Islet of Langerhans (tissue), 1 donor: ENCODE data around the gene CST3.
"Not testable (repeated sequence)": the region's sequence is repeated elsewhere in the genome, so short reads cannot be mapped to it uniquely, and the experiment has no call there.

Experiments
- FAIRE-seq: peaks from one replicate; lab custom pipeline; 2011; peaks lifted over from hg19 to GRCh38; lab: Jason Lieb, UNC

Gene CST3

DNA sequence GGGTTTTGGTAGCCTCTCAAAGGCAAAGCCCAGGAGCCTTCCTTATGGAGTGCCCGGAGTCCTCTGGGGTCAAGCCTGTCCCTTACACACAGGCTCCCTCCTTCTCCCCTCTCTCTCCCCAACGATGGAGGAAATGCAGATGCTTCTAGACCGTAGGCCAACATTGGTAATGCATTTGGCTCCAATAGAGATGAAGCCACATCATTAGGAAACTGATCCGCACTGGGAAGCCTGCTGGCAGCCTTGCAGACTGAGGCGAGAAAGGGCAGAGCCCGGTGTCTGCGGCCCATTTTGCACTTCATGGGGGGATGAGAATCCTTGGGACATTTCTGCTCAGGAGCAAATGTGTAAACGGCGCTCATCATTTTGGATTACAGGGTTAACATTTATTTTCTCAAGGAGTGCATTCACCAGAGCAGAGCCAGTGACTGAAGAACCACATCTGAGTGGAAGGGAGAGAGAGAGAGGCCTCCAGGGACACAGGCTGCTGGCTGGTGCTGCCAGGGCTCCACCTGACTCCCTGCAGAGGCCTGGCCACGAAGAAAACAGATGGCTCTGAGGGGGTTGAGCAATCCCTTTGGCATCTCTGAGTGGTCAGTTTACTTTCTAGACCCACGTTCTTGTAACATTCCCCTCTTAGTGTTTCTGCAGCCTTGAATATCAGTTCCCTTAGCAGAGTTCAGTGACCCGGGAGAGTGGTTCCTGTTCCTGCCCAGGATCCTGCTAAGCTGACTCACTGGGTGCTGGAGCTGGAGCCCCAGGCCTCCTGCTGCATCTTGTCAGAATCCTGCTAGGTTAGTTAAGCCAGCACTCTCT lies 4.4 kb upstream of the CST3 start:
- FAIRE-seq, result no peak

DNA sequence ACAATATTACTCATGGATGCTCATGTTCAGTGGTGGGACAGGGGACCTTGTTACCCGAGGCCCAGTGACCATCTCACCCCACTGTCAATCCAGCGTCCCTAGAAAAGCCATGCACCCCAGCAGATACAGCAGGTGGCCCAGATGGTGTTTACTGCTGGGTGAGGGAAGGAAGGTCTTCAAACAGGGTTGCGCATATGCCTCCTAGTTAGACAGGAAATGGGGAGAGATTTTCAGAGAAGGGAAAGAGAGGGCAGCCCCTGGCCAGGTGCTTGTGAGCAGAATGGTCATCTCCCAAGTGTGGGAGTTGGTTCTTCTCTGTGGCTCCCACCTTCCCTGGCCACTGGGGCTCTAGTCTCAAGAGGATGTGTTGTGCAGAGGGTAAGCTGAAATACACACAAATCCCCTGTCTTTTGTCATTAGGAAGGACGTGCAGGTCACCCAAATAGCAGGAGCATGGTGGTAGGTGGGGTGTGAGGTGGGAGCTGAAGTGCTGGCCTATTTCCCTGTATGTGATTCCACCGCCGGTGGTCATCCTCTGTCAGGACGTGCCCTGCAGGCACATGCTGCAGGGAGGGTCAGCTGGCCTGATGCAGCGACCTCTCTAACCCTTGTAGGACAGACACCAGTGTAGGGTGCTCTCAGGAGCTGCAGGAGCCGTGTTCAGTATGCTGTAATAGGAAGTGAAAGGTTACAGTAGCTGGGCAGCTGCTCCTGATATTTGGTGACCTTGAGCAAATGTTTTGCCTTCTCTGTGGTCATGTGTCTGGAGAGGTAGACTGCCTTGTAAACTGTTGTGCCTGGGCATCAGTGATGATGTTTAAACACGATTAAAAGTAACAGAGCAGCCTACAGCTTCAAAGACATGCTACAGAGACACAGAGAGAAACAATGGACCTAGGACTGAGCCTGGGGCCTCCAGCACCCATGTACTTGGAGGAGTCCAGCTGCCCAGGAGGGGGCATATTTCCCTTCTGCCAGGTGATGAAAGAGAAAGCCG lies 3.2 kb upstream of the CST3 start:
- FAIRE-seq, result no peak

DNA sequence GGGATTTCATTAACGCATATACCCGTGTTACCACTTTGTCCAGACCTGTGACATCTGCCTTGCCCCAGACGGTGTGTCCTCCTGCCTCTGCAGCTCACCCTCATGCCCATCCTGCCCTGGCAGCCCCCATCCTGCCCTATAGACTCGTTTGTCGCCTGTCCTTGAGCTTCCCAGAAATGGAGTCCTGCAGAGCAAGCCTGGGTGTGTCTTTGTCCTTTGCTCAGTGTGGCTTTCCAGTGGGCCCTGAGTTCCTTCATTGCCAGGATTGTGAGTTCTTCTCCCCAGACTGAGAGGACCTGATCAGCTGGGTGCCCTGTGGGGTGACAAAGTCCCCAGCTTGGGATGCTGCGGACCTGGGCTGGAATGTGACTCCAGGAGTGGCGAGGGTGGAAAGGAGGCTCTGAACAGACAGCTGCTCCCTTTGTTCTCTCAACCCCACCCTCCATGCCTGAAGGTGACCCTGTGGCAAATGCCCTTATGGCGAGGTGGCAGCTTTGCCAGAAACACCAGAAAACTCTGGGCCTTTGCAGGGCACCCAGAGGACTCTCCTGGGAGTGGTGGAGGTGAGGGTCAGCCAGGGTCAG lies 2.4 kb upstream of the CST3 start:
- FAIRE-seq, result no peak

DNA sequence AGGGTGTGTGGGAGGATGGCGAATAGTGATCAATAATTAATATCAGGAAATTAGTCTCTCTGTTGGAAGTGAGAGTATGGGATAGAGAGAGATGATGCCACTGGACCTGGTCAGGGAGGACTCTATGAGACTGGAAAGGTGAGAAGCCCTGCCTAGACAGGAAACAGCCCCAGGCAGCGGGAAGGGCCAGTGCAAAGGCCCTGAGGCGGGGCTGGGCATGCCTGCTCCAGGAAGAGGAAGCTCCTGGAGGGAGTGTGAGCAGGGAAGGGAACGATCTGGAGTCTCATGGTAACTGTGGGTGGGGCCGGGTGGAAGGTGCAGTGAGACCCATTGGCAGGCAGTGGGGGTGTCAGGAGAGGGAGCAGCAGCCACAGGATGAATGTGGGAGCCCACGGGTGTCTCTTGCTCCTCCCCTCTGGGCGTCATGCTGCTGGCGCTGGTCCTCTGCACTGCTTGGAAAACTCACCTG lies 1.8 kb upstream of the CST3 start:
- no peak for FAIRE-seq

DNA sequence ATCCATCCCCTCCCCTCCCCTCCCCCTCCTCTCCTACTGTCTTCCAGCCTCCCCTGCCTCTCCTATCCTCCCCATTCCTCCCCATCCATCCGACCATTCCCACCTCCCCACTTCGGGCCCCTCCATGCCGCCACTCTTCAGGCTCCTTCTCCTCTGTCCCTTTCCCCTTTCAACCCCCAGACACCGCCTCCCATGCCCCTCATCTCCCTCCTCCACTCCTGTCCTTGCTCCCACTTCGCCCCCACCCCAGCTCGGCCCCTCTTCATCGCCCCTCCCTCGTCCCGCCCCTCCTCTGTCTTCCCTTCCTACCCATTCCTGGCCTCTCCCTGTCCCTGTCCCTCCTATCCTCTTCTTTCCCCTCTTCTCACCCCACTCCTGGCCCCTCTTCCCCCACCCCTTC lies 554 bp upstream of the CST3 start:
- FAIRE-seq, result no peak

DNA sequence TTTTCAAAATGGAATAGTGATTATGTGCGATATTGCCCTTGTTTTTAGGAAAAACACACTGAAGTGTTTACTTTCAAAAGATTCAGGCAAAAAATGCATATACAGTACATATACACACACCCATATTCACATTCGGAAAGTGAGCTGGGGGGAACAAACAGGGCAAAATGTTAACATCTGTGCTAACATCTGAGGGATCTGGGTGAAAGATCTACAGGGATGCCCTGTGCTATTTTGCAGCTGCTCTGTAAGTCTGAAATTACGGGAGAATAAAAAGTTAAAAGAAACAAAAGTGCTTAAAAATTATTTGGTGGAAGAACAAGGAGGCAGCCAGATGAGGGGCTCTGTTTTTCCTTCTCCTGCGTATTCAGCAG lies 860 bp downstream of the CST3 start:
- no peak for FAIRE-seq

DNA sequence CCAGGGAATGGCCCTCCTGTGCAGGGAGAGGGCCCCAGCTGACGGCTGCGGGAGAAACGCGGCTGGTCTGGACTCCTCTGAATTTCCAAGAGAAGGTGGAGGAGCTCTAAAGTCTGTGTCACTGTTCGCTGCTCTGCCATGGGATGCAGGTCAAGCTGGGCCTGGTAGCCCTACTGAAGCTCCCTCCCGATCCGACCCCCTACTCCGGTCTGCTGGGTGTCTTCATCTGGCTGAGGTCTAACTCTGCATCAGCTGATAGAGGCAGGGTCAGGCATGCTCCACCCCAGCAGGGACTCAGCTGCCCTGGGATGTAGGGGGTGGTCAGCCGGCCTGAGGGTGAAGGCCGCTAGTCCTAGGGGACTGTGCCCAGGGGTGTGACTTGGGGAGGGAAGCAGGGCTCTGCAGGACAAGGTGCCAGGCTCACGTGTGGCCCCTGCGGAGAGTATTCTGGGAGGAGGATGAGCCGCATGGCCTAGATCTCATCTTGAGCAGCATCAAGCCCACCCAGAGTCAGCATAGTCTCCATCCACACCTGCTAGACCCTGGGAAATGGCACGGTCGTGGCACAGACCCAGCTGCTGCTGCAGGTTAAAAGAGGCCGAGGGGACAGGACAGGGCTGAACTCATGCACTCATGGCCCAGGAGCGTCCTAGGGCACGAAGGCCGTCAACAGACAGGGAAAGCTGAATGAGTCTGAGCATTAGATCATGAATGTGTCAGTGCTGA lies 1.4 kb downstream of the CST3 start:
- FAIRE-seq, result no peak

DNA sequence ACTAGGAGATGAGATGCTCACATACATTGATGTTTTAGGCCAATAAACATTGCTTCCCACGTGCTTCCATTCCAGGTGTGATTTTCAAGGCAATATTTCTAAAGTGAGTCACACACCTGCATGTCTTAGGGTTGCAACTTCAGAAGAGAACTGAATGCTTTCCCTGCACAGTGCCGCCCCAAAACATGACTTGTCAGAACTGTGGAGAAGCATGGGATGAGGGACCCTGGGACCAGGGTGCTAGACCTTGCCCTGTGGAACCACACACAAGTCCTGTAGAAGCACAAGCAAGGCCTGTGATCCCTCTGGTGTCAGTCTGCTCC lies 2.0 kb downstream of the CST3 start:
- FAIRE-seq, result not testable (repeated sequence)

DNA sequence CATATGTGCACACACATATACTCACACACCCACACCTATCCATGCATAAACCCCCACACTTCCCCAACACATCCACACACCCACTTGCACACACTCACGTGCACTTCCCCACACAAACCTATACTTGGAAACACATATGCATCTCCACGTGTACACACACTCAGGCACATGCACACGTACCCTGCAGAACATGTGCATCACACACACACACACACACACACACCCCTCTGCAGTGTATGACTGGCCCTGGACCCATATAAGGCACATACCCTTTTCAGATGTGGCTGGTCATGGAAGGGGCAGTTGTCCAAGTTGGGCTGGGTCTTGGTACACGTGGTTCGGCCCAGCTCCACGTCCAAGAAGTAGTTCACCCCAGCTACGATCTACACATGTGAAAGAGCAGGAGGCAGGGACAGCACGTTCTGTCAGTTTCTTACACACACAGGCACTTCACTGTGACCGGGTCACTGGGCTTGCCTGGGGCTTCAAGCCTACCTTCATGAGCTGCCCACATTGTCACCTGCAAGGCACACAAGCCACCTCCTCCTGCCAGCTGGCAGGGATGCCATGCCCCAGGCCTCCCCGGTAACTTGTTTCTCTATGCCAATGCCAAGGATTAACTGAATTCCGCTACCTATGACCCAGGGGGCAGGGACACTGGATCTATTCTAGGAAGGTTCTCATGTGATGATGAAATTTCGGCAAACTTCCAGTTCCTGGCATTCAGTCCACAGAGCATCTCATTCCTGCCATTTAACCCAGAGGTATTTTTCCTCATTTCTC lies 2.6 kb downstream of the CST3 start:
- FAIRE-seq, result no peak

DNA sequence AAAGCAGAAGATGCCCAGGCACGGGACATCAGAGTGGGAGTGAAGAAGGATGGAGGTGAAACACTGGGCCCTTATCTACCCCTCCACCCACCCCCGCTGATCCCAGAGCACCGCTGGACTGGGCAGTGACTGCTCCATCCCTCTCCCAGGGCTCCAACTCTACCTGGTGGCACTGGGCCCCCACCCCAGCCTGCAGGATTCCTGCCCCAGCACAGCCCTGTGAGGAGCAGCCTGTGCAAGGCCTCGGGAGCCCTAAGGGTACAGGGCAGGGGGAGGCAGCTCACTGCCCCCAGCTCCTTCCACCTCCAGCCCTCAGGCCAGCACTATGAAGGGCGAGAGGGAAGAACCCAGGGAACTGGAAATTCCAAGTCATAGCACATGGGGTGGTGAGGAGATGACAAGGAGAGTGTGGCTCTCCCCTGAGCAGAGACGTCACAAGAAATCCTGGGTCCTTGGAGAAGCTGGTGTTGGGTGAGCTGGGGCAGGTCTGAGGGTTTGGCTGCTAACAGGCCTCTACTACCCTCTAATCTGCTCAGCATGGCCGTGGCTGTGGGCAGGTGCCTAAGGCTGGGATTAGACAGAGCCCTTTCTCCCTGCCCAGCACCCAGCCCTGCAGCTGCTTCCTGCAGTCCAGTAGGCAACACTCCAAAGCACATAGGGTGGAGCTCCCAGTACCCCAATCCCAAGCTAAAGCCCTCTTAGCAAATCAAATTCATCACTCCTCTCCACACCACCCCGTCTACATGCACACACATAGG lies 3.5 kb downstream of the CST3 start:
- FAIRE-seq, result no peak

DNA sequence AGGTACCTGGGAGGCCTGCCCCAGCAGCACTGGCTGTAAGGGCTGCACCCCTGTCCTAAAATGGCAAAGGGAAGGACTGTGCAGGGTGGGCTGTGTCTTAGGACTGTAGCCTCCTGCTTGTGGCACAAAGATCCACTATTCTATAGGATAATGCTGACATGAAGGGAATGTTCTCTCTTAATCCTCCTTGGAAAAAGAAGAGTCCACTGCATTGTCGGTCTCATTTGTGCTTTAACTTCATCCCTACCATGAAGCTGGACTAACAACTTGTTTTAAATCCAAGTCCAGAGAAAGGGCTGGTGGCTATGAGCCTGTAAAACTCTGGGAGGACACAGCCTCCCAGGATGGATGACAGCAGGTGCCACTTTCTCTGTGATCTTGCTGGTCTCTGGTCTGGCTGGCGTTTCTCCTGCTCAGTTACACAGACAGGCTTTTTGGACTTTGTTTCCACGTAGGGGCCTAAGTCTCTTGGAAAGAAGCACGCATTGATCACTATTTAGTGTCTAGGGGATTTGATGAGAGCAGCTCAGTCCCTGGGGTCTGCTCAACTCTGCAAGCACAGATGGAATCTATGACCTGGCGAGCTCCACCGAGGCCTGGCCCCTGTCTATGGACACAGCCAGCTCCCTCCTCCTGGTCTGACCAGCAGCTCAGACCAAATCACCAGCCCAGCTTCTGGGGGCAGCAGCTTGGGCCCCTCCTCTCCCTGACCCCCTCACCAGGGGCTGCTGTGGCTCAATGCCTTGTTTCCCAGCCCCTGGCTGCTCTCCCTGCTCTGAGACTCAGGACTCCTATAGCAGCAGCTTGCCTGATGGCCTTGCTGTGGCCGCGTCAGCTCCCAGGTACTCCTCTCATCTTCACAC lies 4.8 kb downstream of the CST3 start:
- FAIRE-seq, result no peak

DNA sequence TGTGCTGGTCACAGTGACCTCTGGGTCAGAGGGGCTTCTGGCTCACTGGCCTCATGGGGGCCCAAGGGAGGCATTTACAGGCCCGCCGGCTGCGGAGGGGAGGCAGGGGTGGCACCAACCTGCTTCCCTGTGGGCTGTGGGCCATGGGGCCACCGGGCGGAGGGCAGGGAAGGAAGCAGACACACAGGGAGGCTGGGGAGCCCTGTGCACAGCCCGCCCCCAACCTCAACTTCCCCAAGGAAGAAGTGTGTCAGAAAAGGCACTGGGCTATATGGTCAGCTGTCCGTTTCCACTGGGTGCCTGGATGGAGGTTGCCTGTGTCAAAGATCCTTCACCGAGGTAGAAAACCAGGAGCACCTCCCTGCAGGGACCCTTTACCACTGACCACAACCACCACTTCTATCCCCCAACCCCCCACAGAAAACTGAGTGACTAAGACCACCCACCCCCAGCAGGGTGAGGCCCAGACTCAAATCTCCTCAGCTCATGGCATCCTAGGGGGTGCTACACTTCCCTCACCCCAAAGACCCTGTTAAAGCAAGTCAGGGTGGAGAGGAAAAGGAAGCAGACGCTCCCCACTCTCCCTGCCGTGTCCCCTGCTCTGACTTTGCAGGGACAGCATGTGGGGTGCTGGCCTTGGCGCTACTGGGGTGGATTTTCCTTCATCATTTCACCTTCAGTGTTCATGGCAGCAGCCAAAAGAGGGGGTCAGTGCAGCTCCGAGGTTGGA lies 5.6 kb downstream of the CST3 start:
- no peak for FAIRE-seq

DNA sequence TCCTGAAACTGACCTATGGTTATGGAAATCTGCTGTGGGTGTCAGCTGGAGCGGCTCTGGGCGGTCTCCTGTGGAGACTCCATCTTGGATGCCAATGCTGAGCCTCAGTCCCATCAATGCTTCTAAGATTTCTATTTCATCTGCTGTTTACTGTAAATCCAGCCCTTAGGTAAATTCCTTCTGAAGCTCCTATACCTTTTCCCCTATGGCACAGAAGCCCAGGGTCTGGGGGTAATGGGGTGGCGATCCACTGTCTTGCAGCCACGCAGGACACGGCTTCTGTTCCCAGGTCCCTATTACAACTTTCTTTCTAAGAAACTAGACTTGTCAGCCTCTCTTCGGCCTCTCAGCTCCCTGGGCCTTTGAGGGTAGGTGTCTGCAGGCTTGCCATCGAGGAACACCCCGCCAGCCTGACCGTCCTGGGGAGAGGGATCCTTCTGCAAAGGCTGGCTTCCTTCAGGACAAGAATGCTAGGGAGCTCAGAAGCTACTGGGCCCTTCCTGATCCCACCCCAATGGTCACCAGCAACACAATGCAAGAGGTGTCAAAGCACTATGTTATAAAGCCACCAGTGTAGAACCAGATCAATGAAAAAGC lies 6.4 kb downstream of the CST3 start:
- no peak for FAIRE-seq

DNA sequence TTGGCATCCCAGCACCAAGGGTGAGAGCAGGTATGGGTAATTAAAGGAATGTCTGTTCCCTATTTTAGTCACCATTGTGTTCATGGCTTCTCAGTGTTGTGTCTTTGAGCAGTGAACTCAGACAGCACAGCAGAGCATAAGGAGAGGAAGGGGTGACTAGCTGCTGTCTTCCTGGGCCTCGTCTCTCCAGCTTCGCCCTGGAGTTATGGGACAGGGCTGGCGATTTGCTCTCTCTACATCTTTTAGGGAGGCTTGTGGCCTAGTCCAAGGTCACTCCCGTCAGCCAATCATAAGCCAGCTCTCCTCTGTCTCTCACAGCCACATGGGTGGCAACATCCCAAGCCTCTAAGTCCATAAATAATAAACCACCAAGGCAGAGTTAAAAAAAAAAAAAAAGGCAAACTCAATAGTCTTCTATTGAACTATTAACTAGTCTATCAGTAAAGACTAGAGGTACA lies 7.3 kb downstream of the CST3 start:
- FAIRE-seq, result no peak

DNA sequence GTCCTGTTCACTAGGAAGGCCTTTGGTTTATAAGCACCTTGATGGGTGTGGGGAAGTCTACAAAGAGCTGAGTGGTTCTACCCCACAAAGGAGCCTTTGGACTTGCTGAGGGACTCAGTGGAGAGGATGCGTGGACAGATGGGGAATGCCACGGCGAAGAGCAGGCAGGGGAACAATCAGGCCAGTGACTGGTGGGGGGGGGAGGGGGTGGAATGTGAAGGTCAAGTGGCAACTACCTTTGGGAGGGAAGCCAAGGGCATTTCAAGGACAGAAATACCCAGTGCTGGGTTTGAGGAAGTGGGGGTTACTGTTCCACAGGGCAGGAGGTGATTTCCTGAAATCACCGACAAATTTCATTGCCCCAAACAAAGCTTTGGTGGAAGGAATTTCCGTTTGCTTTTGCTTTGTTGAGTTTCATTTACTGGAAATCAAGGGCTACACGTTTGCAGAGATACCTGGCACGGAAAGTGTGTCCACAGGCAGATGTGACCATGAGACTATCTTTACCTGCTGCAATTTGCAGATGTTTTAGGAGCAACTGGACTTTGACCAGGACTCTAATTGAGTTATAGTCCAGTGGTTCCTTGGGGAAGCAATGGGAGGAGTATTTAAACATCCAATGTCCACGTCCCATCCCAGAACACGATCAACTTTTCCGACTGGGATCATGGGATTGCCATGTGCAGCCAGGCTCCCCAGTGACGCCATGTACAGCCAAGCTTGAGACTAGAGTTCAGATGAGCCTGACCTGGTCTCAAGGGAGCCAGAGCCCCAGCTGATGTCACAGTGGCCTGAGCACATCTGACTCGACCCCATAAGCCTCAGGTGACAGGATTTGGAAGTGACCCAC lies 8.0 kb downstream of the CST3 start:
- no peak for FAIRE-seq

DNA sequence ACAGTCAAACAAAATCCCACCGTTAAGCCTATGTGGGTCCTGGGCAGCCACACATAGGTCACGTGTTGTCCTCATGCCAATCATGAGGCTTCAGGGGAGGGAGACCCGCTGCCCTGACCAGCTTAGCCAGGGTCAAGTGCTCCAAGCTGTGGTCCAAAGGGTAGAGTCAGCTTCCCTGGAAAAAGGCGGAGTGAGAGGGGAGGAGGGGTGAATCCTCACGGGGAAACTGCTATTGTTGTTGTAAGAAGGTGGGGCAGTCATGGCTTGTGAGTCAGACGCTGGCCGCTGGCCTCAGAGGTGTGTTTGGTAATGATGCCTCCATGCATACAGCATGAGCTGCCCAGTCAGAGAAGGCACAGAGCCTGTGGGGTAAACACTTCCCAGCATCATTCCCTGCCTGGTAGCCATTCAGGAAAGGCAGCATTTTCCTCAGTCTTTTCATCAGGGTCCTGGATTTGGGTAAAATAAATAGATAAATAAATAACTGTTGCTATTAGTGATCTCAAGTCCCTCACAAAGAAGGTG lies 8.7 kb downstream of the CST3 start:
- no peak for FAIRE-seq

DNA sequence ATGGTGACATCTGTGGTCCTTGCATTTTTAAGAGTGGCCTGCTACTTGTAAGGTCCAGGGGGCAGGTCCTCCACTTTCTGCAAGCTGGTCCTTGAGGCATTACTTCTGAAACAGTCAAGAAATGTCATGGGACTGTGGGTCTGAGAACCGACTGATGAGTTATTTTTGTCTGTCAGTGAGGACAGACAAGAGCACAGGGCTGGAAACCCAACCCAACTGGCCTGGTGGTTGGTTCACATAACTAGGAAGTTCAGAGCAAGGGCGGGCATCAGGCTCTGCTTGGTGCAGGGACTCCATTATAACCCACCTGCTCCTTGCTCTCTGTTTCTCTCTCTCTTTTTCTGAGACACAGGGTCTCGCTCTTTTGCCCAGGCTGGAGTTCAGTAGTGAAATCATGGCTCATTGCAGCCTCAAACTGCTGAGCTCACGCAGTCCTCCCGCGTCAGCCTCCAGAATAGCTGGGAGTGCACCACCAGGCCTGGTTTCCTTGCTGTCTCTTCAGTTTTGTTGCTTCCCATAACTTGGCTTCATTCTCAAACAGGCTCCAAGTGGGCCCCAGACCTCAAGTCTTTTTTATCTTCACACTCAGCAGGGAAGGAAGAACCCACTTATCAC lies 9.2 kb downstream of the CST3 start:
- FAIRE-seq, result no peak
